GM12801 (cell line): Measurements from ENCODE around the gene MYH13.

ENCODE experiments used
- TF ChIP-seq, protein P1 (sequence below): IDR thresholded peaks from one replicate; pipeline ENCODE4 v1.5.1; 2011; ENCODE audit warnings: control low read depth; ENCODE audit not compliant: insufficient read length; ENCODE audit errors: extremely low read depth

MYH13 gene

GRCh38 chr17:10398352-10398751 lies 25.5 kb upstream of the MYH13 start:
- TF ChIP-seq, protein P1, sequence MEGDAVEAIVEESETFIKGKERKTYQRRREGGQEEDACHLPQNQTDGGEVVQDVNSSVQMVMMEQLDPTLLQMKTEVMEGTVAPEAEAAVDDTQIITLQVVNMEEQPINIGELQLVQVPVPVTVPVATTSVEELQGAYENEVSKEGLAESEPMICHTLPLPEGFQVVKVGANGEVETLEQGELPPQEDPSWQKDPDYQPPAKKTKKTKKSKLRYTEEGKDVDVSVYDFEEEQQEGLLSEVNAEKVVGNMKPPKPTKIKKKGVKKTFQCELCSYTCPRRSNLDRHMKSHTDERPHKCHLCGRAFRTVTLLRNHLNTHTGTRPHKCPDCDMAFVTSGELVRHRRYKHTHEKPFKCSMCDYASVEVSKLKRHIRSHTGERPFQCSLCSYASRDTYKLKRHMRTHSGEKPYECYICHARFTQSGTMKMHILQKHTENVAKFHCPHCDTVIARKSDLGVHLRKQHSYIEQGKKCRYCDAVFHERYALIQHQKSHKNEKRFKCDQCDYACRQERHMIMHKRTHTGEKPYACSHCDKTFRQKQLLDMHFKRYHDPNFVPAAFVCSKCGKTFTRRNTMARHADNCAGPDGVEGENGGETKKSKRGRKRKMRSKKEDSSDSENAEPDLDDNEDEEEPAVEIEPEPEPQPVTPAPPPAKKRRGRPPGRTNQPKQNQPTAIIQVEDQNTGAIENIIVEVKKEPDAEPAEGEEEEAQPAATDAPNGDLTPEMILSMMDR = no peak

GRCh38 chr17:10396524-10397163 lies 23.8 kb upstream of the MYH13 start:
- TF ChIP-seq, protein P1 = no peak

GRCh38 chr17:10394201-10394887 lies 21.5 kb upstream of the MYH13 start:
- TF ChIP-seq, protein P1 = no peak

DNA sequence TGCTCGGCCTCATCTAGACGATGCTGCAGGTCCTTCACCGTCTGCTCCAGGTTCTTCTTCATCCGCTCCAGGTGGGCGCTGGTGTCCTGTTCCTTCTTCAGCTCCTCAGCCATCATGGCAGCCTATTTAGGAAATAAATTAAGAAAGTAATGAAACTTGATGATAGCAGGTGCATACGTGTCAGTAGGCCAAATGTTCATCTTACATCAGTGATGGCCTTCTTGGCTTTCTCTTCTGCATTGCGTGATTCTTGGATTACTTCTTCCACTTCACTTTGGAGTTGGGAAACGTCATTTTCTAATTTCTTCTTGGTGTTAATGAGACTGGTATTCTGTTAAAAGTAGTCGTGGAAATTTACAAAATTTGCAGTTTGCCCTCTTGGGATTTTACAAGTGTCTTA lies 20.1 kb upstream of the MYH13 start:
- TF ChIP-seq, protein P1 = no peak

- TF ChIP-seq, protein P1 = no peak
These were observed 13.1 kb upstream of the MYH13 start for GRCh38 chr17:10385871-10386270.

- TF ChIP-seq, protein P1 = no peak
These were observed 11.4 kb upstream of the MYH13 start for GRCh38 chr17:10384175-10384574.

DNA sequence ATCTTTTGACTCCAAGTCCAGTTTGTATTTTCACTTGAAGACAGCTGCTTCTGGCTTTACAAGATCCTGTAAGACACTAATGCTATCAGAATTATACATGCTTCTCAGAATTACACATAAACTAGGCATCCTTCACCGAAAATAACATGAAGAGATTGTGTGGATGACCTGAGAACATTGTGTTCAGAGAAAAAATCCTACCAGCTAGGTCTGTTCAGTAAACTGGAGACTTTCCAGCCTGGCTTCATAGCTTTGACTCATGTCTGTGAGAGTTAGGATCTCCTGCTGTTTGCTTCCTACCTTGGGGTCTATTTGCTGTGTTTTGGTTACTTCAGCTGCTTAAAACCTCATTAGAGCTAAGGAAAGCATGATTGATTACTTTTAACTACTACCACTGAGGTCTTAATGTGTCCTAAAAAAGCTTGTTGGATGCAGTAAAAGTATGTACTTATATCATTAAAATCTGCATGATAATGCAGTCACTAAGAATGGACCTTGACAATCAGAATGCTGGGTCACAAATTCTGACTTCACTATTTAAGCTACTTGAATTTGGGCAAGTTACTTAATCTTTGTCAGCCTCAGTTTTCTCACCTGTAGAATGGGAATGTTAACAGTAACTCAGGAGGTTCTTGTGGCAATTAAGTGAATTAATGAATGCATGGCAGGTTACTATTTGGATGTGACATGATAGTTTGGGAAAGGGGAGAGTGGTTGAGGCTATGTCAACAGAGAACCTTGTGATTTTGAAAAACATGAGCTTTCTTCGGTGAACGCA lies 8.0 kb upstream of the MYH13 start:
- TF ChIP-seq, protein P1 = no peak
